CD4-positive, alpha-beta memory T cell (primary cell): Measurements from ENCODE around the gene C5orf15. TPM values are rescaled to one million over a fixed set of nuclear protein-coding genes. Genes with fewer than 3 reads are reported as not detected.

Experiments
- CTCF ChIA-PET: fragments of 350-600 bp; sonication (Branson Sonifier 250); formaldehyde crosslinking; loops from one replicate; lab custom pipeline; 2021; ENCODE audit warnings: inconsistent platforms; ENCODE audit not compliant: partially characterized antibody; lab: Charles Lee
- POLR2A ChIA-PET: fragments of 350-600 bp; sonication (Branson Sonifier 250); formaldehyde crosslinking; loops from one replicate; lab custom pipeline; 2021; ENCODE audit not compliant: partially characterized antibody; lab: Charles Lee
- DNase-seq, 5 donors: peaks; one replicate each; pipeline versions ENCODE4 v3.0.0 to v3.0.0-alpha.2; 2020 to 2022; ENCODE audit warnings: mixed read lengths in 1 of 5
- H3K27ac ChIP-seq: one replicate; pipeline ENCODE4 v1.7.0; 2013; ENCODE audit warnings: low read depth, low read length
- H3K27me3 ChIP-seq: 2 replicates; pipeline ENCODE4 v1.7.0; 2013; ENCODE audit warnings: mild to moderate bottlenecking, low read length, moderate library complexity; ENCODE audit not compliant: insufficient read depth
- H3K36me3 ChIP-seq: 2 replicates; pipeline ENCODE4 v1.7.0; 2013; ENCODE audit warnings: mild to moderate bottlenecking, low read length, moderate library complexity; ENCODE audit not compliant: insufficient read depth
- H3K4me1 ChIP-seq: 2 replicates; pipeline ENCODE4 v1.7.0; 2013; ENCODE audit warnings: mild to moderate bottlenecking, low read length, moderate library complexity; ENCODE audit not compliant: insufficient read depth
- H3K4me3 ChIP-seq, 2 donors: one replicate each; pipeline ENCODE4 v1.7.0; 2013; ENCODE audit warnings: low read length in 2 of 2, mild to moderate bottlenecking in 1 of 2
- H3K9me3 ChIP-seq, 2 donors: one replicate each; pipeline ENCODE4 v1.7.0; 2013; ENCODE audit warnings: low read length in 2 of 2, control low read depth in 1 of 2; ENCODE audit not compliant: control insufficient read depth in 1 of 2
- H3K27ac Mint-ChIP-seq, 7 donors: one replicate each; pipeline ENCODE4 v1.8.0; 2020 to 2021; ENCODE audit warnings: mixed read lengths in 7 of 7, mild to moderate bottlenecking in 6 of 7, inconsistent platforms in 3 of 7, moderate library complexity in 3 of 7
- H3K27me3 Mint-ChIP-seq, 2 donors: one replicate each; pipeline ENCODE4 v1.8.0; 2020 to 2021; ENCODE audit warnings: mixed read lengths in 2 of 2
- H3K36me3 Mint-ChIP-seq, 2 donors: one replicate each; pipeline ENCODE4 v1.8.0; 2020 to 2021; ENCODE audit warnings: mixed read lengths in 2 of 2, inconsistent platforms in 1 of 2, mild to moderate bottlenecking in 1 of 2
- H3K4me1 Mint-ChIP-seq, 4 donors: one replicate each; pipeline ENCODE4 v1.8.0; 2020 to 2021; ENCODE audit warnings: mixed read lengths in 4 of 4, mild to moderate bottlenecking in 1 of 4
- H3K4me3 Mint-ChIP-seq, 8 donors: one replicate each; pipeline ENCODE4 v1.8.0; 2020 to 2021; ENCODE audit warnings: mixed read lengths in 8 of 8, mild to moderate bottlenecking in 7 of 8, moderate library complexity in 6 of 8, inconsistent platforms in 3 of 8
- H3K9me3 Mint-ChIP-seq, 8 donors: one replicate each; pipeline ENCODE4 v1.8.0; 2020 to 2021; ENCODE audit warnings: mixed read lengths in 8 of 8, mild to moderate bottlenecking in 5 of 8, inconsistent platforms in 3 of 8, moderate library complexity in 1 of 8
- intact Hi-C: fragments of 100-400 bp; cut with micrococcal nuclease; formaldehyde crosslinking; loops from one replicate; pipeline ENCODE4 v1.15.1; 2023
- polyA plus RNA-seq, 2 donors: library from polyadenylated mRNA; unstranded; fragments of 300-500 nt; fragmentation: Illumina TruSeq; gene quantifications; one replicate each; pipeline ENCODE4 v1.2.3, GENCODE V29; 2021
- total RNA-seq, 2 experiments: library from RNA; stranded (reverse); gene quantifications; one replicate each; pipeline ENCODE4 v1.2.3, GENCODE V29; 2021

The C5orf15 gene
- total and polyA plus RNA-seq, 4 experiments from 2014 or later: 13.3 to 28.8 (median 22.2) TPM

DNA sequence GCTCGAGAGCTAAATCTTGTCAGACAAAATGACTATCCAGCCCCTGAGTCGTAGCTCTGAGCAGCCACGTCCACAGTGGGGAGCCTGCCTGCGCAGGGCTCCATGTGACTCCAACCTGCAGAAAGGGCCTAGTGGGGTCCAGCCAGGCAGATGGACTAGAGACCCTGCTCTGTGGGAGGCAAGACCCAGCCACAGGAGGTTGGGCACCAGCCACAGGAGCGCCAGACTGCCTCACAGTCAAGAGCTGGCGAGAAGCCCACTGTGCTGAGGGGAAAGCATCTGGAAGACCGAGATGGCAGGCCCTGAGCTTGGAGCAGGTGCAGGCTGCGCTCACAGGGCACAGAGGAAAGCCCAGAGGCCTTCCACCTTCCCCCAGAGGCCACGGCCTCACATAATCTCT, 61.4 kb downstream of the C5orf15 start:
- H3K27ac Mint-ChIP-seq: no peak overlapping the region
- no peak overlapping the region for H3K4me3 Mint-ChIP-seq
- intact Hi-C loops: no loop called here
- H3K9me3 Mint-ChIP-seq: peaks cover 0 to 2% (median 0%) of the 10 kb centered on the region in 8 donors
- CTCF ChIA-PET: no interaction called here
- Histone ChIP-seq H3K4me3 (no peak overlapping the region), H3K27ac (no peak overlapping the region), H3K27me3 (no peaks in the 10 kb centered on the region), H3K9me3 (no peaks in the 10 kb centered on the region), H3K4me1 (no peaks in the 10 kb centered on the region), H3K36me3 (no peaks in the 10 kb centered on the region)
- POLR2A ChIA-PET: no interaction called here
- H3K4me1 Mint-ChIP-seq: no peaks in the 10 kb centered on the region
- H3K36me3 Mint-ChIP-seq: no peaks in the 10 kb centered on the region
- no peak for DNase-seq
- H3K27me3 Mint-ChIP-seq: no peaks in the 10 kb centered on the region

DNA sequence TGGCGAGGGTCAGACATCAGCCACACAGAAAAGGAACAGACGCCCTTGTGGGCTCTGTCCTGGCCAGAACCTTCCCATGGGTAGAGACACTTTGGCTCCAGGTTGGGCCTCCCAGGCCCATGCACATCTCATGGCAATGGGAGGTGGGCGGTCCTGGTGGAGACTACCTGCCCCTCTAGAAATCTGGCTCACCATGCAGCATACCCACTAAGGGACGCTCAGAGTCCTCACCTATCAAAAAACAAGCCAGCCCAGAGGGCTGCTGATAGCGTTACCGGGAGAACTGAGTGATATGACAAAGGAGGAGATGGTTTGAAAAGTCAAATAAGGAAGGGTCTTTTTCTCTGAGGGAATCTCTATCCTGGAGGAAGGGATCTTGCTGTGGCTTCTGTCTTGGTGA, 62.1 kb downstream of the C5orf15 start:
- Histone ChIP-seq H3K4me3 (no peak overlapping the region), H3K9me3 (no peaks in the 10 kb centered on the region), H3K4me1 (no peaks in the 10 kb centered on the region), H3K27ac (no peak overlapping the region), H3K36me3 (no peaks in the 10 kb centered on the region), H3K27me3 (no peaks in the 10 kb centered on the region)
- CTCF ChIA-PET: interaction anchor here (1.4 kb wide), 1 partner anchor 9 kb away, joined by 4 read pairs; no protein-coding TSS in a partner anchor
- Mint-ChIP-seq H3K4me1 (no peaks in the 10 kb centered on the region), H3K36me3 (no peaks in the 10 kb centered on the region), H3K27me3 (no peaks in the 10 kb centered on the region), H3K9me3 (peaks cover 0 to 1% (median 0%) of the 10 kb centered on the region in 8 donors), H3K27ac (no peak overlapping the region), H3K4me3 (no peak overlapping the region)
- intact Hi-C loops: no loop called here
- POLR2A ChIA-PET: no interaction called here
- DNase-seq: no peak

Other genes starting within 250 kb of the C5orf15 start
- 10 to 100 TPM; 45.1 to 46.4 TPM for gene VDAC1, start 36.4 kb upstream of the C5orf15 start, total RNA-seq
- 100 to 1,000 TPM; 100 to 103 TPM for gene VDAC1, start 36.4 kb upstream of the C5orf15 start, polyA plus RNA-seq
- 100 to 1,000 TPM; 770 to 841 TPM for gene TCF7, start 146.1 kb upstream of the C5orf15 start, total RNA-seq
- gene TCF7, start 146.1 kb upstream of the C5orf15 start, polyA plus RNA-seq: 100 to 1,000 TPM; 102 to 474 TPM
- gene SKP1, start 208.3 kb upstream of the C5orf15 start, total RNA-seq: 100 to 1,000 TPM; 234 to 246 TPM
- gene SKP1, start 208.3 kb upstream of the C5orf15 start, polyA plus RNA-seq: 1,000 to 10,000 TPM; 1,076 to 1,639 TPM